ENCODE measurements around the gene AIFM1.

DNA sequence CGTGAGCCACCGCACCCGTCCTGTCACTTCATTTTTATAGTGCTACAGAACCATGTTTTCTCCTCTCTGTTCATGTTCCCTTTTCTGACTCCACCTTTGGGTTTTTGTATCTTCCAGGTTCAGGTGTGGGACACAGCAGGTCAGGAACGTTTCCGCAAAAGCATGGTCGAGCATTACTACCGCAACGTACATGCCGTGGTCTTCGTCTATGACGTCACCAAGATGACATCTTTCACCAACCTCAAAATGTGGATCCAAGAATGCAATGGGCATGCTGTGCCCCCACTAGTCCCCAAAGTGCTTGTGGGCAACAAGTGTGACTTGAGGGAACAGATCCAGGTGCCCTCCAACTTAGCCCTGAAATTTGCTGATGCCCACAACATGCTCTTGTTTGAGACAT is 18.5 kb upstream of the AIFM1 start:
- no peak for TF ChIP-seq ZFP3 (CRISPR knock-in tag; IDR thresholded peaks at IDR 0.05)
- TF ChIP-seq ZC3H10 (CRISPR knock-in tag; IDR thresholded peaks at IDR 0.05), result no peak
- TF ChIP-seq ZFP30 (CRISPR knock-in tag; IDR thresholded peaks at IDR 0.05), result no peak
- no peak for TF ChIP-seq TCF4 (CRISPR knock-in tag; IDR thresholded peaks at IDR 0.05; ENCODE audit: borderline replicate concordance)
- TF ChIP-seq, protein P1, sequence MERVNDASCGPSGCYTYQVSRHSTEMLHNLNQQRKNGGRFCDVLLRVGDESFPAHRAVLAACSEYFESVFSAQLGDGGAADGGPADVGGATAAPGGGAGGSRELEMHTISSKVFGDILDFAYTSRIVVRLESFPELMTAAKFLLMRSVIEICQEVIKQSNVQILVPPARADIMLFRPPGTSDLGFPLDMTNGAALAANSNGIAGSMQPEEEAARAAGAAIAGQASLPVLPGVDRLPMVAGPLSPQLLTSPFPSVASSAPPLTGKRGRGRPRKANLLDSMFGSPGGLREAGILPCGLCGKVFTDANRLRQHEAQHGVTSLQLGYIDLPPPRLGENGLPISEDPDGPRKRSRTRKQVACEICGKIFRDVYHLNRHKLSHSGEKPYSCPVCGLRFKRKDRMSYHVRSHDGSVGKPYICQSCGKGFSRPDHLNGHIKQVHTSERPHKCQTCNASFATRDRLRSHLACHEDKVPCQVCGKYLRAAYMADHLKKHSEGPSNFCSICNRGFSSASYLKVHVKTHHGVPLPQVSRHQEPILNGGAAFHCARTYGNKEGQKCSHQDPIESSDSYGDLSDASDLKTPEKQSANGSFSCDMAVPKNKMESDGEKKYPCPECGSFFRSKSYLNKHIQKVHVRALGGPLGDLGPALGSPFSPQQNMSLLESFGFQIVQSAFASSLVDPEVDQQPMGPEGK (CRISPR knock-in tag; IDR thresholded peaks at IDR 0.05; ENCODE audit: borderline replicate concordance), result no peak
- TF ChIP-seq ARNTL (CRISPR knock-in tag; IDR thresholded peaks at IDR 0.05; ENCODE audit: borderline replicate concordance, low read depth), result no peak
- TF ChIP-seq OSR1 (CRISPR knock-in tag; IDR thresholded peaks at IDR 0.05), result no peak
- TF ChIP-seq, protein P2, sequence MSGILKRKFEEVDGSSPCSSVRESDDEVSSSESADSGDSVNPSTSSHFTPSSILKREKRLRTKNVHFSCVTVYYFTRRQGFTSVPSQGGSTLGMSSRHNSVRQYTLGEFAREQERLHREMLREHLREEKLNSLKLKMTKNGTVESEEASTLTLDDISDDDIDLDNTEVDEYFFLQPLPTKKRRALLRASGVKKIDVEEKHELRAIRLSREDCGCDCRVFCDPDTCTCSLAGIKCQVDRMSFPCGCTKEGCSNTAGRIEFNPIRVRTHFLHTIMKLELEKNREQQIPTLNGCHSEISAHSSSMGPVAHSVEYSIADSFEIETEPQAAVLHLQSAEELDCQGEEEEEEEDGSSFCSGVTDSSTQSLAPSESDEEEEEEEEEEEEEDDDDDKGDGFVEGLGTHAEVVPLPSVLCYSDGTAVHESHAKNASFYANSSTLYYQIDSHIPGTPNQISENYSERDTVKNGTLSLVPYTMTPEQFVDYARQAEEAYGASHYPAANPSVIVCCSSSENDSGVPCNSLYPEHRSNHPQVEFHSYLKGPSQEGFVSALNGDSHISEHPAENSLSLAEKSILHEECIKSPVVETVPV (CRISPR knock-in tag; IDR thresholded peaks at IDR 0.05), result no peak
- TF ChIP-seq, protein P3, sequence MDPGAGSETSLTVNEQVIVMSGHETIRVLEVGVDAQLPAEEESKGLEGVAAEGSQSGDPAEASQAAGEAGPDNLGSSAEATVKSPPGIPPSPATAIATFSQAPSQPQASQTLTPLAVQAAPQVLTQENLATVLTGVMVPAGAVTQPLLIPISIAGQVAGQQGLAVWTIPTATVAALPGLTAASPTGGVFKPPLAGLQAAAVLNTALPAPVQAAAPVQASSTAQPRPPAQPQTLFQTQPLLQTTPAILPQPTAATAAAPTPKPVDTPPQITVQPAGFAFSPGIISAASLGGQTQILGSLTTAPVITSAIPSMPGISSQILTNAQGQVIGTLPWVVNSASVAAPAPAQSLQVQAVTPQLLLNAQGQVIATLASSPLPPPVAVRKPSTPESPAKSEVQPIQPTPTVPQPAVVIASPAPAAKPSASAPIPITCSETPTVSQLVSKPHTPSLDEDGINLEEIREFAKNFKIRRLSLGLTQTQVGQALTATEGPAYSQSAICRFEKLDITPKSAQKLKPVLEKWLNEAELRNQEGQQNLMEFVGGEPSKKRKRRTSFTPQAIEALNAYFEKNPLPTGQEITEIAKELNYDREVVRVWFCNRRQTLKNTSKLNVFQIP (CRISPR knock-in tag; IDR thresholded peaks at IDR 0.05; ENCODE audit: borderline replicate concordance, low read depth), result no peak
- TF ChIP-seq CSDC2 (CRISPR knock-in tag; IDR thresholded peaks at IDR 0.05), result no peak
- TF ChIP-seq, protein P4, sequence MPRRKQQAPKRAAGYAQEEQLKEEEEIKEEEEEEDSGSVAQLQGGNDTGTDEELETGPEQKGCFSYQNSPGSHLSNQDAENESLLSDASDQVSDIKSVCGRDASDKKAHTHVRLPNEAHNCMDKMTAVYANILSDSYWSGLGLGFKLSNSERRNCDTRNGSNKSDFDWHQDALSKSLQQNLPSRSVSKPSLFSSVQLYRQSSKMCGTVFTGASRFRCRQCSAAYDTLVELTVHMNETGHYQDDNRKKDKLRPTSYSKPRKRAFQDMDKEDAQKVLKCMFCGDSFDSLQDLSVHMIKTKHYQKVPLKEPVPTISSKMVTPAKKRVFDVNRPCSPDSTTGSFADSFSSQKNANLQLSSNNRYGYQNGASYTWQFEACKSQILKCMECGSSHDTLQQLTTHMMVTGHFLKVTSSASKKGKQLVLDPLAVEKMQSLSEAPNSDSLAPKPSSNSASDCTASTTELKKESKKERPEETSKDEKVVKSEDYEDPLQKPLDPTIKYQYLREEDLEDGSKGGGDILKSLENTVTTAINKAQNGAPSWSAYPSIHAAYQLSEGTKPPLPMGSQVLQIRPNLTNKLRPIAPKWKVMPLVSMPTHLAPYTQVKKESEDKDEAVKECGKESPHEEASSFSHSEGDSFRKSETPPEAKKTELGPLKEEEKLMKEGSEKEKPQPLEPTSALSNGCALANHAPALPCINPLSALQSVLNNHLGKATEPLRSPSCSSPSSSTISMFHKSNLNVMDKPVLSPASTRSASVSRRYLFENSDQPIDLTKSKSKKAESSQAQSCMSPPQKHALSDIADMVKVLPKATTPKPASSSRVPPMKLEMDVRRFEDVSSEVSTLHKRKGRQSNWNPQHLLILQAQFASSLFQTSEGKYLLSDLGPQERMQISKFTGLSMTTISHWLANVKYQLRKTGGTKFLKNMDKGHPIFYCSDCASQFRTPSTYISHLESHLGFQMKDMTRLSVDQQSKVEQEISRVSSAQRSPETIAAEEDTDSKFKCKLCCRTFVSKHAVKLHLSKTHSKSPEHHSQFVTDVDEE (CRISPR knock-in tag; IDR thresholded peaks at IDR 0.05), result no peak
